A549 (cell line): Measurements from ENCODE around the gene DHX35. TPM values are rescaled to one million over a fixed set of nuclear protein-coding genes. Genes with fewer than 3 reads are reported as not detected.

Experiments
- ATAC-seq, 2 experiments: fragments of 200-7000 bp in 1 of 2; fragments of >200 bp in 1 of 2; cut with Nextera tagmentation in 1 of 2; cut with Tn5 transposase in 1 of 2; 3 replicates each; pipeline versions ENCODE4 v1.8.0 to v1.9.1; 2018 to 2020; ENCODE audit warnings: mild to moderate bottlenecking in 1 of 2, moderate library complexity in 1 of 2
- CTCF ChIA-PET: fragments of 300-600 bp; sonication (Branson Sonifier 250); formaldehyde crosslinking; extraction: SDS; loops from one replicate; lab custom pipeline; 2021; ENCODE audit warnings: antibody characterized with exemption, inconsistent platforms; lab: Yijun Ruan, JAX
- POLR2A ChIA-PET: fragments of 350-600 bp; formaldehyde crosslinking; extraction: SDS; loops from one replicate; lab custom pipeline; 2021; ENCODE audit warnings: antibody characterized with exemption, inconsistent platforms; lab: Yijun Ruan, JAX
- DNase-seq, 2 experiments: peaks; one replicate each; pipeline versions ENCODE4 v3.0.0 to v3.0.0-alpha.2; 2011 to 2016; ENCODE audit warnings: low read depth in 1 of 2, low spot score in 1 of 2
- FAIRE-seq: peaks from 2 replicates; lab custom pipeline; 2011; peaks lifted over from hg19 to GRCh38; lab: Jason Lieb, UNC
- H3K27ac ChIP-seq, 2 experiments: fragments of >200 bp; sonication (Bioruptor Twin); formaldehyde crosslinking; 3 replicates each; pipeline ENCODE4 v1.5.1; 2016 to 2017
- H3K4me1 ChIP-seq: fragments of >200 bp; sonication (Bioruptor Twin); formaldehyde crosslinking; 3 replicates; pipeline ENCODE4 v1.6.1; 2016
- H3K4me2 ChIP-seq: fragments of >200 bp; sonication (Bioruptor Twin); formaldehyde crosslinking; 3 replicates; pipeline ENCODE4 v1.6.1; 2016
- H3K4me3 ChIP-seq: fragments of >200 bp; sonication (Bioruptor Twin); formaldehyde crosslinking; 3 replicates; pipeline ENCODE4 v1.5.1; 2016
- H3K9me3 ChIP-seq: fragments of >200 bp; sonication (Bioruptor Twin); formaldehyde crosslinking; 3 replicates; pipeline ENCODE4 v1.6.1; 2016
- ATOH8 ChIP-seq: fragments of 250-450 bp; sonication (Bioruptor Pico); IDR thresholded peaks from 2 replicates; pipeline ENCODE4 v1.5.0; 2020; ENCODE audit warnings: low read depth, mild to moderate bottlenecking, moderate library complexity
- CBX2 ChIP-seq: fragments of 200-600 bp; sonication (generic); IDR thresholded peaks from 2 replicates; pipeline ENCODE4 v1.6.1; 2016; ENCODE audit warnings: low read depth, mild to moderate bottlenecking, borderline replicate concordance
- CHD2 ChIP-seq: fragments of 150-350 bp; IDR thresholded peaks from 2 replicates; pipeline ENCODE4 v1.6.1; 2014; ENCODE audit warnings: low read length; ENCODE audit not compliant: partially characterized antibody
- EHF ChIP-seq: fragments of 250-450 bp; sonication (Bioruptor Pico); IDR thresholded peaks from 2 replicates; pipeline ENCODE4 v1.5.0; 2020; ENCODE audit warnings: mild to moderate bottlenecking
- ESRRA ChIP-seq: fragments of 150-350 bp; IDR thresholded peaks from 2 replicates; pipeline ENCODE4 v1.6.1; 2014; ENCODE audit warnings: mild to moderate bottlenecking, low read length, borderline replicate concordance
- FOXS1 ChIP-seq: fragments of 250-450 bp; sonication (Bioruptor Pico); IDR thresholded peaks from 2 replicates; pipeline ENCODE4 v1.5.0; 2020; ENCODE audit warnings: mild to moderate bottlenecking, moderate library complexity
- GATA3 ChIP-seq: IDR thresholded peaks from 2 replicates; pipeline ENCODE4 v1.6.1; 2012; ENCODE audit warnings: borderline replicate concordance
- HDAC2 ChIP-seq: fragments of 200-600 bp; sonication (generic); IDR thresholded peaks from 2 replicates; pipeline ENCODE4 v1.6.1; 2016
- HES2 ChIP-seq: fragments of >200 bp; sonication (Bioruptor Twin); formaldehyde crosslinking; IDR thresholded peaks from 2 replicates; pipeline ENCODE4 v1.6.1; 2016
- HEYL ChIP-seq: fragments of 250-450 bp; sonication (Bioruptor Pico); IDR thresholded peaks from 2 replicates; pipeline ENCODE4 v1.8.0; 2021; ENCODE audit warnings: mild to moderate bottlenecking, moderate library complexity
- HMGXB4 ChIP-seq: fragments of 250-450 bp; sonication (Bioruptor Pico); IDR thresholded peaks from 2 replicates; pipeline ENCODE4 v1.5.0; 2021; ENCODE audit warnings: mild to moderate bottlenecking, moderate library complexity, borderline replicate concordance
- HOXA7 ChIP-seq: fragments of 250-450 bp; sonication (Bioruptor Pico); IDR thresholded peaks from 2 replicates; pipeline ENCODE4 v1.5.0; 2020; ENCODE audit warnings: mild to moderate bottlenecking, moderate library complexity
- JUN ChIP-seq, 2 experiments: fragments of >200 bp; sonication (Bioruptor Twin); formaldehyde crosslinking; IDR thresholded peaks; 2 replicates in 1 of 2; 3 replicates in 1 of 2; pipeline ENCODE4 v1.6.1; 2016 to 2017
- KDM5A ChIP-seq: fragments of 200-600 bp; sonication (generic); IDR thresholded peaks from 2 replicates; pipeline ENCODE4 v1.6.1; 2016; ENCODE audit warnings: antibody characterized with exemption, mild to moderate bottlenecking
- MAFK ChIP-seq: fragments of 450-650 bp; IDR thresholded peaks from 2 replicates; pipeline ENCODE4 v1.6.1; 2014; ENCODE audit not compliant: partially characterized antibody
- NFE2L2 ChIP-seq: fragments of 150-350 bp; conservative IDR thresholded peaks from 2 replicates; pipeline ENCODE4 v1.6.1; 2014; ENCODE audit warnings: low read length
- NPAS2 ChIP-seq: fragments of 250-450 bp; sonication (Bioruptor Pico); IDR thresholded peaks from 2 replicates; pipeline ENCODE4 v1.8.0; 2022; ENCODE audit warnings: mild to moderate bottlenecking, moderate library complexity, borderline replicate concordance
- RAD21 ChIP-seq, 2 experiments: fragments of >200 bp in 1 of 2; sonication (Bioruptor Twin) in 1 of 2; formaldehyde crosslinking in 1 of 2; IDR thresholded peaks in 1 of 2; conservative IDR thresholded peaks in 1 of 2; 2 replicates in 1 of 2; 3 replicates in 1 of 2; pipeline ENCODE4 v1.6.1; 2012 to 2018; ENCODE audit warnings: inconsistent platforms in 1 of 2
- SMC3 ChIP-seq: fragments of >200 bp; sonication (Bioruptor Twin); formaldehyde crosslinking; IDR thresholded peaks from 3 replicates; pipeline ENCODE4 v1.6.1; 2018; ENCODE audit warnings: inconsistent platforms
- ZNF302 ChIP-seq: fragments of 250-450 bp; sonication (Bioruptor Pico); IDR thresholded peaks from 2 replicates; pipeline ENCODE4 v1.9.0; 2021; ENCODE audit warnings: inconsistent platforms, mild to moderate bottlenecking, moderate library complexity
- WGBS: methylation state at CpG from one replicate; pipeline ENCODE4 v1.1.6; 2017; ENCODE audit errors: missing lambda C conversion rate; 5-methylcytosine and 5-hydroxymethylcytosine counted together
- polyA plus RNA-seq, 4 experiments: library from polyadenylated mRNA; depleted of rRNA in 3 of 4; stranded (reverse); fragments of >200 nt; fragmentation: RNase III in 1 of 4; extraction: RNeasy Plus Mini Kit Qiagen cat#74134 plus additional on column Dnase treatment in 1 of 4; gene quantifications; 2 replicates in 3 of 4; 3 replicates in 1 of 4; pipeline ENCODE4 v1.2.3, GENCODE V29; 2011 to 2017

The DHX35 gene
- polyA plus RNA-seq, 2 of the 4 experiments (the other 2 are of a cell fraction), result 7.7 to 13.8 TPM

GRCh38 chr20:39066471-39067242 is 104.5 kb downstream of the DHX35 start:
- CTCF ChIA-PET, result interaction anchor here (0.6 to 12.3 kb wide), 4 partner anchors 10 to 1372 kb away, joined by 3 to 104 read pairs (median 42); no protein-coding TSS in a partner anchor
- WGBS, result 37% methylated on average over 13 of the region's 14 CpGs
- FAIRE-seq (no peak), DNase-seq (no peak), ATAC-seq (no peak)
- TF ChIP-seq SMC3 (no peak), ESRRA (no peak), ZNF302 (no peak), CBX2 (no peak), GATA3 (no peak), FOXS1 (CRISPR knock-in tag) (no peak), HMGXB4 (CRISPR knock-in tag) (no peak), KDM5A (no peak), HOXA7 (CRISPR knock-in tag) (no peak), HDAC2 (no peak), HES2 (no peak), MAFK (no peak), NPAS2 (CRISPR knock-in tag) (no peak), RAD21 (conservative IDR thresholded peaks at IDR 0.05 in 1 of 2, IDR thresholded peaks at IDR 0.05 in 1 of 2) (no peak), ATOH8 (CRISPR knock-in tag) (no peak)
- no peak overlapping the region for H3K27ac ChIP-seq
- POLR2A ChIA-PET, result no interaction called here
- no peaks in the 10 kb centered on the region for H3K4me1 ChIP-seq
- H3K9me3 ChIP-seq, result no peaks in the 10 kb centered on the region
- H3K4me3 ChIP-seq, result no peak overlapping the region
- H3K4me2 ChIP-seq, result no peak overlapping the region

- ATAC-seq, result no peak
- Histone ChIP-seq H3K4me2 (no peak overlapping the region), H3K4me1 (no peaks in the 10 kb centered on the region), H3K9me3 (no peaks in the 10 kb centered on the region), H3K4me3 (no peak overlapping the region), H3K27ac (no peak overlapping the region)
- TF ChIP-seq HES2 (no peak), CHD2 (no peak), EHF (no peak), NFE2L2 (no peak), FOXS1 (CRISPR knock-in tag) (no peak), JUN (IDR thresholded peaks at IDR 0.05) (no peak), HEYL (no peak), GATA3 (no peak)
- ChIA-PET POLR2A (no interaction called here), CTCF (interaction anchor here (1.1 to 12.3 kb wide), 4 partner anchors 10 to 24 kb away, joined by 3 to 104 read pairs (median 40); no protein-coding TSS in a partner anchor)
- WGBS, result 40% methylated on average over 5 of the region's 5 CpGs
- DNase-seq, result no peak
- no peak for FAIRE-seq
Measured at GRCh38 chr20:39067526-39068216, 105.5 kb downstream of the DHX35 start.
